ENCODE results near the gene FMO2. TPM values are rescaled to one million over a fixed set of nuclear protein-coding genes. Genes with fewer than 3 reads are reported as not detected.

FMO2 gene
- total and polyA plus RNA-seq, 10 of the 15 experiments (the other 5 are each of a cell fraction or from before 2014, with no cell fraction given), result not detected

DNA sequence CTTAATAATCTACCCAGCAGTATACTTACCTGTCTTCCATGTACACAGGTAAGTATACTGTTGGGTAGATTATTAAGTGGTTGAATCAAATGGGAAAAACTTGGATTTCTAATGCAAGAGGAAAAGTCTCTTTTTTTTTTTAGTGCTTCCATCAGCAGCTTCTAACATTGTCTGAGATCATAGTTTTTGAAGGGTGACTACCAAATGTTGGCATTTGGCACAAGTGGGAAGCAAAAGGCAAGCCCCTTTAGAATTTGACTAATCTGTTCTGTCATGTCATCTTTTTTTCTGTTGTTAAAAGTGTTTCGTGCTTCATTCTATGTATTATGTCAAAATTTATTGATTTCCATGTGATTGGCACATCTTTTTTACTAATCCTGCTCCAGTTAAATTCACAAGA lies 63.7 kb downstream of the FMO2 start:
- H3K9me3 ChIP-seq (replicated peaks; ENCODE audit: control insufficient read depth, insufficient read depth, low read length), result no peaks in the 10 kb centered on the region
- FAIRE-seq, result no peak
- RAD21 ChIA-PET (ENCODE audit: unreplicated experiment), result no interaction called here
- peaks cover 10% of the 10 kb centered on the region for H3K4me1 ChIP-seq (ENCODE audit: control insufficient read depth, insufficient read depth, low read length)
- CTCF ChIA-PET, result interaction anchor here (1.4 to 7.2 kb wide), 3 partner anchors 11 to 64 kb away, joined by 3 to 46 read pairs (median 3); partner anchors contain the start of gene FMO4
- SMC1A ChIA-PET (ENCODE audit: uncharacterized antibody, unreplicated experiment), result interaction anchor here (4.1 kb wide), 1 partner anchor 64 kb away, joined by 60 read pairs; the partner anchor contains the start of gene FMO4
- no peak overlapping the region for H3K4me3 ChIP-seq
- no TSS peak for BruUV-seq (replicated peaks)
- H2AFZ ChIP-seq (ENCODE audit: control insufficient read depth, low read depth, low read length), result no peak overlapping the region
- H3K27ac ChIP-seq (ENCODE audit: control insufficient read depth, insufficient read depth), result no peak overlapping the region
- 0% methylated on average over 1 of the region's 1 CpG for WGBS (ENCODE audit: insufficient coverage, insufficient replicate concordance, low lambda C conversion rate, missing lambda C conversion rate)
- no peaks in the 10 kb centered on the region for H4K20me1 ChIP-seq (ENCODE audit: control insufficient read depth, insufficient read depth)
- H3K4me2 ChIP-seq (ENCODE audit: control insufficient read depth, insufficient read depth), result no peak overlapping the region
- POLR2A ChIA-PET, result interaction anchor here (1.1 kb wide), 1 partner anchor 65 kb away, joined by 3 read pairs; the partner anchor contains the start of gene FMO4
- no peaks in the 10 kb centered on the region for H3K79me2 ChIP-seq (ENCODE audit: control insufficient read depth, insufficient read depth, low read length)
- in situ Hi-C loops (cut with MboI) (no loop called here), intact Hi-C loops (cut with micrococcal nuclease; ENCODE audit: unreplicated experiment) (no loop called here)
- ATAC-seq, result no peak
- H3K9ac ChIP-seq (ENCODE audit: control insufficient read depth, insufficient read depth, low read length), result no peak overlapping the region
- no peak for DNase-seq (ENCODE audit: low read depth, low spot score)
- no peaks in the 10 kb centered on the region for H3K36me3 ChIP-seq (ENCODE audit: control insufficient read depth in 2 of 2, insufficient read depth in 2 of 2, low read length in 1 of 2)
- H3K27me3 ChIP-seq (replicated peaks in 1 of 2; ENCODE audit: control insufficient read depth in 2 of 2, insufficient read depth in 2 of 2, low read length in 1 of 2), result 0 out of 4 replicates have a peak, but pooled peaks cover 0 to 3% of the 10 kb centered on the region in 2 experiments
- no peak for TF ChIP-seq USF1 (IDR thresholded peaks at IDR 0.05; ENCODE audit: borderline replicate concordance, extremely low read length, insufficient read depth, low read depth, low read length)
- no peak for TF ChIP-seq NKRF (conservative IDR thresholded peaks at IDR 0.05)
- TF ChIP-seq, protein P1, sequence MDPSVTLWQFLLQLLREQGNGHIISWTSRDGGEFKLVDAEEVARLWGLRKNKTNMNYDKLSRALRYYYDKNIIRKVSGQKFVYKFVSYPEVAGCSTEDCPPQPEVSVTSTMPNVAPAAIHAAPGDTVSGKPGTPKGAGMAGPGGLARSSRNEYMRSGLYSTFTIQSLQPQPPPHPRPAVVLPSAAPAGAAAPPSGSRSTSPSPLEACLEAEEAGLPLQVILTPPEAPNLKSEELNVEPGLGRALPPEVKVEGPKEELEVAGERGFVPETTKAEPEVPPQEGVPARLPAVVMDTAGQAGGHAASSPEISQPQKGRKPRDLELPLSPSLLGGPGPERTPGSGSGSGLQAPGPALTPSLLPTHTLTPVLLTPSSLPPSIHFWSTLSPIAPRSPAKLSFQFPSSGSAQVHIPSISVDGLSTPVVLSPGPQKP (IDR thresholded peaks at IDR 0.05; ENCODE audit: low read depth, low read length), result no peak
- TF ChIP-seq, protein P2, sequence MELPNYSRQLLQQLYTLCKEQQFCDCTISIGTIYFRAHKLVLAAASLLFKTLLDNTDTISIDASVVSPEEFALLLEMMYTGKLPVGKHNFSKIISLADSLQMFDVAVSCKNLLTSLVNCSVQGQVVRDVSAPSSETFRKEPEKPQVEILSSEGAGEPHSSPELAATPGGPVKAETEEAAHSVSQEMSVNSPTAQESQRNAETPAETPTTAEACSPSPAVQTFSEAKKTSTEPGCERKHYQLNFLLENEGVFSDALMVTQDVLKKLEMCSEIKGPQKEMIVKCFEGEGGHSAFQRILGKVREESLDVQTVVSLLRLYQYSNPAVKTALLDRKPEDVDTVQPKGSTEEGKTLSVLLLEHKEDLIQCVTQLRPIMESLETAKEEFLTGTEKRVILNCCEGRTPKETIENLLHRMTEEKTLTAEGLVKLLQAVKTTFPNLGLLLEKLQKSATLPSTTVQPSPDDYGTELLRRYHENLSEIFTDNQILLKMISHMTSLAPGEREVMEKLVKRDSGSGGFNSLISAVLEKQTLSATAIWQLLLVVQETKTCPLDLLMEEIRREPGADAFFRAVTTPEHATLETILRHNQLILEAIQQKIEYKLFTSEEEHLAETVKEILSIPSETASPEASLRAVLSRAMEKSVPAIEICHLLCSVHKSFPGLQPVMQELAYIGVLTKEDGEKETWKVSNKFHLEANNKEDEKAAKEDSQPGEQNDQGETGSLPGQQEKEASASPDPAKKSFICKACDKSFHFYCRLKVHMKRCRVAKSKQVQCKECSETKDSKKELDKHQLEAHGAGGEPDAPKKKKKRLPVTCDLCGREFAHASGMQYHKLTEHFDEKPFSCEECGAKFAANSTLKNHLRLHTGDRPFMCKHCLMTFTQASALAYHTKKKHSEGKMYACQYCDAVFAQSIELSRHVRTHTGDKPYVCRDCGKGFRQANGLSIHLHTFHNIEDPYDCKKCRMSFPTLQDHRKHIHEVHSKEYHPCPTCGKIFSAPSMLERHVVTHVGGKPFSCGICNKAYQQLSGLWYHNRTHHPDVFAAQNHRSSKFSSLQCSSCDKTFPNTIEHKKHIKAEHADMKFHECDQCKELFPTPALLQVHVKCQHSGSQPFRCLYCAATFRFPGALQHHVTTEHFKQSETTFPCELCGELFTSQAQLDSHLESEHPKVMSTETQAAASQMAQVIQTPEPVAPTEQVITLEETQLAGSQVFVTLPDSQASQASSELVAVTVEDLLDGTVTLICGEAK (IDR thresholded peaks at IDR 0.05; ENCODE audit: borderline replicate concordance), result no peak
- no peak for TF ChIP-seq ZBTB11 (CRISPR knock-in tag; IDR thresholded peaks at IDR 0.05)
- TF ChIP-seq, protein P3, sequence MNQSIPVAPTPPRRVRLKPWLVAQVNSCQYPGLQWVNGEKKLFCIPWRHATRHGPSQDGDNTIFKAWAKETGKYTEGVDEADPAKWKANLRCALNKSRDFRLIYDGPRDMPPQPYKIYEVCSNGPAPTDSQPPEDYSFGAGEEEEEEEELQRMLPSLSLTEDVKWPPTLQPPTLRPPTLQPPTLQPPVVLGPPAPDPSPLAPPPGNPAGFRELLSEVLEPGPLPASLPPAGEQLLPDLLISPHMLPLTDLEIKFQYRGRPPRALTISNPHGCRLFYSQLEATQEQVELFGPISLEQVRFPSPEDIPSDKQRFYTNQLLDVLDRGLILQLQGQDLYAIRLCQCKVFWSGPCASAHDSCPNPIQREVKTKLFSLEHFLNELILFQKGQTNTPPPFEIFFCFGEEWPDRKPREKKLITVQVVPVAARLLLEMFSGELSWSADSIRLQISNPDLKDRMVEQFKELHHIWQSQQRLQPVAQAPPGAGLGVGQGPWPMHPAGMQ (IDR thresholded peaks at IDR 0.05; ENCODE audit: borderline replicate concordance), result no peak
- TF ChIP-seq MYB (IDR thresholded peaks at IDR 0.05; ENCODE audit: borderline replicate concordance, low read depth, low read length), result no peak

Measured in GM12878 (cell line).